GM12891 (cell line): ENCODE data around the gene TMEM266.

Experiments used
- PAX5 ChIP-seq: IDR thresholded peaks from 2 replicates; pipeline ENCODE4 v1.6.1; 2011; ENCODE audit warnings: low read length, moderate library complexity, mild to moderate bottlenecking; ENCODE audit not compliant: insufficient read depth, severe bottlenecking
- POLR2A ChIP-seq: IDR thresholded peaks from 2 replicates; pipeline ENCODE4 v1.6.1; 2011; ENCODE audit warnings: low read depth, low read length, control low read depth
- POLR2AphosphoS5 ChIP-seq: IDR thresholded peaks from 2 replicates; pipeline ENCODE4 v1.6.1; 2011; ENCODE audit warnings: low read depth, low read length, control low read depth
- TAF1 ChIP-seq: IDR thresholded peaks from 2 replicates; pipeline ENCODE4 v1.6.1; 2011; ENCODE audit warnings: low read depth, low read length, control low read depth

- no peak for TF ChIP-seq PAX5
- no peak for TF ChIP-seq POLR2AphosphoS5
- TF ChIP-seq POLR2A: no peak
- TF ChIP-seq TAF1: no peak
These were observed 115.7 kb downstream of the TMEM266 start for GRCh38 chr15:76175442-76175841.
